HG02571 (cell line): ENCODE measurements around the gene TMC1.

Experiments used
- ATAC-seq: cut with Tn5 transposase; IDR thresholded peaks from one replicate; pipeline ENCODE4 v1.9.1; 2021; ENCODE audit warnings: mild to moderate bottlenecking, moderate library complexity; ENCODE audit not compliant: unreplicated experiment

The TMC1 gene

GRCh38 chr9:72665421-72665820 is 144.0 kb downstream of the TMC1 start:
- no peak for ATAC-seq

DNA sequence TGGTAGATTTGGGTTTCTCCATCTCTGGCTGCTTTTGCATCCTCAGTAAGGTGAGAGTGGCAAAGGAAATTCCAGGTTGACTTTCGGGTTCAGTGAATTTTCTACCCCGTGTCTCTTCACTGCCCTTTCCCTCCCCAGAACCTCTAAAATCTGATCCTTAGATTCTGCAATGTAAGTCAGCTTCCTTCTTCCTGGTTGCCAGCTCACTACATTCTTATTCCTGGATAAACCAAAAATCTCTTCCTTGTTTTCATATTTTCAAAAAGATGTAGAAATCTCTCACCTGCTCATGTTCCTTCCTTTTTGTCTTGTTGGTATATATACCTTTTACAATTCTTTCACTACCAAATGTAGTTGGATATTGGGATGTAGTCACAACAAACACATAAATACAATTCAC is 145.8 kb downstream of the TMC1 start:
- ATAC-seq = no peak

DNA sequence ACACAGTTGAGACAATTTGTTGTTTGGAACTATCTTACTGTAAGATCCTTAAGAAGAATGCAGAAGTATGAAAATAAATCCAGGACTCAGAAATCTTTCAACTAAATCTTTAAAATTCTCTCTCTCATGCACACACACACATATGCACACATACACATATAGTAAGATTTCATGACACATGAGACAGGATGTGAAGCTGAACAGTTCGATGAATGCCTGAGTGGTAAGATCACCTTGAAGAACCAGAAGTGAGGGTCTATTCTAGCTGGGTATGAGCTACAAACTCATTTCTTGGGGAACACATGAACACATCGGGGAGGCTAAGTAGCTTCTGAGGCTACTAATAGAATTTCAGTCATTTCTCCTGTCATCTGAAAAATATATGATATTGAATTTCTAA is 153.6 kb downstream of the TMC1 start:
- no peak for ATAC-seq

DNA sequence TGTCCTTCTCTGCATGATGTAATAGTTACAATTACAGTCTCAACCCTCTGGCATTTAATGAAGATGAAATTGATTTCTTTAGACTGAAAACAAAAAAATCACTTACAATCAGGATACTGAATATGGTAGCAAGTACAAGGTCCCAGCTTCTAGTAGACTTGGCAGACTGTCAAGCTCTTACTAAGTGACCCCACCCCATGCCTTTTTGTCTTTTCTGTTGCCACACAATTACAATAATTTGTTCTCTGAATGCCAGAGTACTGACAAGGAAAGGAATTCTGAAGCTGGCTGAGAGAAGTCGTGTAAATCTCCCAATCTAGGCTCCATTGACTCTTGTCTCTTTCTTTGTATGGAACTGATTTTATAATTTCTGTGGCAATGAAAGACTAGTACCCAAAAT is 154.2 kb downstream of the TMC1 start:
- no peak for ATAC-seq

DNA sequence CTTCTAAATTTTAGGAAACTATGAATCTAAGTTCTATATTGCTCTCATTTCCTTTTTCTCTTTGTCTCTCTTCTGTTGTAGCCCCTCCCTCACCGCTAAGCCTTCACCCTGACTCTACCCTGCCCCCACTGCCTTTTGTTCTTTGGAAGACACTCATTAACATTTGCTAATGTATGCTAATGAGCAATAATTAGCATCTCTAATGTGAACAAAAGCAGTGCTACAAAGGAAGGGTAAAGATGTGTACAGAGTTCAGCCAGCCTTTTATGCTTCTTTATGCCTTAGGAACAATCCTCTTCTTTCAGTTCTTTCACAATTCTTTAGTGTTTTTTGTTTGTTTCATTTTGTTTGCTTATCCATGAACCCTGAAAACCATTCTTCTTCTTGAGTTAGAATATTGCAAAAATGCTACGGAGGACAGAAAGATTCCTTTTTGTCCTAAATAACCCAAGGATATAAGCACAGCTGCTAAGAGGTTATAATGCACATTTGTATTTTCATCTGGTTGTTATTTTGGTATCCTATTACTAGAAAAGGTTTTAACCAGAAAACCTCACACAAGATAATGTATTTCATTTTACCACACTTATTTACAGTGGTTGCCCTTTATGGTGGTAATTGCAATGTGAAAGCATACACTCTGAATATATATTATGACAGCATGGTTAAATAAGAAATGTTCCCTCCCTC is 159.3 kb downstream of the TMC1 start:
- no peak for ATAC-seq

DNA sequence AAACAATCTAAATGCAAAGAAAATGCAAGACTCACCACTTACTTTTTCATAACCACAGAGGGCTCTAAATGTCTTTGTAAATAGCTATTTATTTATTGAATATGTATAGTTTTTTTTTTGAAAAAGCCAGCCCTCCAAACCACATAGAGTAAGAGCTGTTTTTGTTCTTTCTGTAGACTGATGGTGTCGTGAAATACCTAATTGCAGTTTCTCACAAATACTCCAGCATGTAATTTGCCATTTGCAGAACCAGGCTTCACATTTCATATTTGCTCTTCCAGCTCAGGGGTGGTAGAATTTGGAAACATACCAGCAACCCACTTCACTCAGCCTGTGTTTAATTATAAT is 159.8 kb downstream of the TMC1 start:
- no peak for ATAC-seq

DNA sequence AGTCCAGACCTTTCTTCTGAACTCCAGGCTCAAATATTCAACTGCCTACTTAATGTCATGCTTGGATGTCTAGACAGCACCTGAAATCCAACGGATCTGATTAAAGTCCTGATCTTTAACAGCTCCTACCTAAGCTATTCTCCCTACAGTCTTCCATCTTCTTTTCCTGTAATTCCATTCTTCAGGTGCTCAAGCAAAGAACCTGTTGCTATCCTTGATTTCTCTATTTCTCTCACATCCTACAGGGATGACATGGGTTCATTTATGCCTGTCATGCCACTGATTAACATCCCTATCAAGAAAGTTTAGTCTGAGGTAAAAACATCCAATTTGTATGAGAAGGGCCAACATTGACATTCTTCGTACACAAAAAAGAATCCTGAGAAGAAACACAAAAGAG is 163.2 kb downstream of the TMC1 start:
- no peak for ATAC-seq

- ATAC-seq = no peak
Measured at GRCh38 chr9:72685911-72686310, 164.5 kb downstream of the TMC1 start.

DNA sequence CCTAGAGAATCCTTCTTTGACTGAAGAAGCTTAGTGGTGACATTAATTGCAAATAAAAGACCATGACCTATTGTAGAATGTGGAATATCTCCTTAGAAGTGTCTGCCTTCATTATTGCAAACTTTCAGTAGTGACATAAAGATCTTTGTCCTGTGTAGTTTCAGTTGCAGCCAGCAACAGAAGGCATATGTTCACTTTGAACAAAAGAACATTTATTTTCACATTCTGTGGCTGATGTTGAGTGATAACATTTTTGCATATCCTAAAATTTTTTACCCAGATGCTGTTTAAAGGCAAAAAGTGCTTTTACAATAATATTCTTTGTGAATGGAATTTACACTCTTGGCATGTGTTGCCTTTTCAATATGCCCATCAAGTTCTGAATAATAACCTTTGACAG is 165.9 kb downstream of the TMC1 start:
- no peak for ATAC-seq

- no peak for ATAC-seq
Measured at GRCh38 chr9:72691671-72692070, 170.3 kb downstream of the TMC1 start.

- ATAC-seq = no peak
Measured at GRCh38 chr9:72695365-72695764, 174.0 kb downstream of the TMC1 start.

- no peak for ATAC-seq
Measured at GRCh38 chr9:72696511-72696910, 175.1 kb downstream of the TMC1 start.

- ATAC-seq = no peak
Measured at GRCh38 chr9:72701510-72701909, 180.1 kb downstream of the TMC1 start.

DNA sequence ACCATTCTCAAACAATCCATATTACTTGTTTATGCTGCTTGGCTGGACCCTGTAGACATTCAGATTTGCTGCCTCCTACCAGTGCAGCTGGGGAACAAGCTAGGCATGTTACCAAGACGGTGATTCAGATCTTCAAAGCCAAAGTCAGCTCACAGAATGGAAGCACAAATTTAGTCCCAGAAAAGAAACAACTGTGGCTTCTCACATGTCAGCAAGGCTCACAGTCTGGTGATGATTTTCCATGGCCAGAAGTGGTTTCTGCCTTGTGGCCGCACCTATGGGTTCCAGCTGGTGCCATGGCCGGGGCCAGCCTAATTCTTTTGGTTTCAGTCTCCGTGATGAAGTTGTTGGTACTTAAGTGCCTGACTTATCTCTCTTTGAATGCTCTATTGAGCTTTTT is 182.2 kb downstream of the TMC1 start:
- no peak for ATAC-seq

GRCh38 chr9:72704688-72705375 is 183.4 kb downstream of the TMC1 start:
- ATAC-seq = no peak

GRCh38 chr9:72718503-72718902 is 197.1 kb downstream of the TMC1 start:
- ATAC-seq = no peak

DNA sequence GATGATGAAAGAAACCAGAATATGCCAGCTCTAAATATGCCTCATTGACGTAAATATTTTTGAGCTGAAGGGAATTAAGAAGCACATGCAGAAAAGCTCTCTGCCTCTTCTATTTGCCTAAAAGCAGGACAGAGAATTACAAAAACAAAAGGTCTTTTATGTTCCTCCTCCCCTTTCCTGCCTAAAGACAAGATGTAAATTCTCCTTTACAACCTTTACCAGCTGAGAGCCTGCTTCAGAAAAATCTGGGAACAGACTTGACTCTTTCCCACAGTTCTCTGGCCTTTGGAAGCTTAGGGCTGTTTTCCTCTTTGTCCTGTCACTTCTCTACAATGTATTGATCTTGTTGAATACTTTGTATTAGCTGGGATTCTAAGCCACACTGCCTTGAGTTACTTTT is 199.7 kb downstream of the TMC1 start:
- no peak for ATAC-seq

DNA sequence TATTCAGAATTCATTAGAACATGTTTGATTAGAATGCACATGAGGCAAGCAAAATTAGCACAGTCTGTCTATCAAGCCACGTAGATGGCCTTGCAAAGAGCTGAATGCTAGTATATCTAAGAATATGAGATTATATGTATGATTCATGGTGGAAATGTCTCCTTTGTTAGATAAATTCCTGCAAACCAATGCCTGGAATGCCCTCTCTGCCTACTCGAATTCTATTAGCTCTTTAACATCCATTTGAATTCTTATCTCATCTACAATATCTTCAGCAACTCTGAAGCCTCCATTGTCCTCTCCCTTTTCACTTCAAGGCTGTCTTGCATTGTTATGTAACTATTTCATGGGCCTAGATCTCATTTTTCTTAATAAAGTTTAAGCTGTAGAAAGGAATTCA is 205.5 kb downstream of the TMC1 start:
- ATAC-seq = no peak

GRCh38 chr9:72728031-72728770 is 206.8 kb downstream of the TMC1 start:
- no peak for ATAC-seq

- no peak for ATAC-seq
Measured at GRCh38 chr9:72733895-72734294, 212.5 kb downstream of the TMC1 start.

DNA sequence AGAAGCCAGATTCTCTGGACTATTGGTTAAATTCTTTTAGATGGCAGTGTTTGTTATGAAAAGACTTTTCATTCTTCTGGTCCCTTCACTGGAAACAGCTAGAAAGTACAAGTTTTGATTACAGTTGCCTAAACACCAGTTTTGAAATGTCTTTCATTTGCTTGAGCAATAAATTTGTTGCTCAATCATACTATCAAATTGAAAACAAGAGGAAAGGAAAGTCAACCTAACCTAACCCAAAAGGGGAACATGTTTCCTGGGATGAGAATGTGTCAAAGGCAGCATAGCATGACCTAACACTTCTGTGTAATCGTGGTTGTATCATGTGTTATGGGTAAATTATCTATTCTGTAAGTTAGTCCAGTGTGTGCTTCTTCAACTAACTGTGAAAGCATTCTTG is 213.2 kb downstream of the TMC1 start:
- no peak for ATAC-seq

GRCh38 chr9:72743836-72744235 is 222.4 kb downstream of the TMC1 start:
- no peak for ATAC-seq
